C4-2B (cell line): ENCODE results near the gene VAT1.

Source experiments
- H3K27ac ChIP-seq: fragments of 450-650 bp; 2 replicates; pipeline ENCODE4 v1.5.1; 2017
- ZFX ChIP-seq: fragments of 450-650 bp; IDR thresholded peaks from 2 replicates; pipeline ENCODE4 v1.6.1; 2017
- TF ChIP-seq, protein P1 (sequence below): fragments of 450-650 bp; conservative IDR thresholded peaks from 2 replicates; pipeline ENCODE4 v1.5.1; 2017; ENCODE audit warnings: mild to moderate bottlenecking

Gene VAT1

DNA sequence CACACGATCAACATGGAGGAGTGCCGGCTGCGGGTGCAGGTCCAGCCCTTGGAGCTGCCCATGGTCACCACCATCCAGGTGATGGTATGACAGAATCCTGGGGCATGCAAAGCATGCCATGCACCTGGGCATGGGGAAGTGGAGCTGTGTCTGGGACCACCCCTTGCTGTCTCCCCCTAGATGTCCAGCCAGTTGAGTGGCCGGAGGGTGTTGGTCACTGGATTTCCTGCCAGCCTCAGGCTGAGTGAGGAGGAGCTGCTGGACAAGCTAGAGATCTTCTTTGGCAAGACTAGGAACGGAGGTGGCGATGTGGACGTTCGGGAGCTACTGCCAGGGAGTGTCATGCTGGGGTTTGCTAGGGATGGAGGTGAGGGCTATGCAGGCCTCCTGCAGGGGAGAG, 8.9 kb downstream of the VAT1 start:
- no peak overlapping the region for H3K27ac ChIP-seq
- TF ChIP-seq, protein P1, sequence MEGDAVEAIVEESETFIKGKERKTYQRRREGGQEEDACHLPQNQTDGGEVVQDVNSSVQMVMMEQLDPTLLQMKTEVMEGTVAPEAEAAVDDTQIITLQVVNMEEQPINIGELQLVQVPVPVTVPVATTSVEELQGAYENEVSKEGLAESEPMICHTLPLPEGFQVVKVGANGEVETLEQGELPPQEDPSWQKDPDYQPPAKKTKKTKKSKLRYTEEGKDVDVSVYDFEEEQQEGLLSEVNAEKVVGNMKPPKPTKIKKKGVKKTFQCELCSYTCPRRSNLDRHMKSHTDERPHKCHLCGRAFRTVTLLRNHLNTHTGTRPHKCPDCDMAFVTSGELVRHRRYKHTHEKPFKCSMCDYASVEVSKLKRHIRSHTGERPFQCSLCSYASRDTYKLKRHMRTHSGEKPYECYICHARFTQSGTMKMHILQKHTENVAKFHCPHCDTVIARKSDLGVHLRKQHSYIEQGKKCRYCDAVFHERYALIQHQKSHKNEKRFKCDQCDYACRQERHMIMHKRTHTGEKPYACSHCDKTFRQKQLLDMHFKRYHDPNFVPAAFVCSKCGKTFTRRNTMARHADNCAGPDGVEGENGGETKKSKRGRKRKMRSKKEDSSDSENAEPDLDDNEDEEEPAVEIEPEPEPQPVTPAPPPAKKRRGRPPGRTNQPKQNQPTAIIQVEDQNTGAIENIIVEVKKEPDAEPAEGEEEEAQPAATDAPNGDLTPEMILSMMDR, result no peak
- TF ChIP-seq ZFX, result no peak

DNA sequence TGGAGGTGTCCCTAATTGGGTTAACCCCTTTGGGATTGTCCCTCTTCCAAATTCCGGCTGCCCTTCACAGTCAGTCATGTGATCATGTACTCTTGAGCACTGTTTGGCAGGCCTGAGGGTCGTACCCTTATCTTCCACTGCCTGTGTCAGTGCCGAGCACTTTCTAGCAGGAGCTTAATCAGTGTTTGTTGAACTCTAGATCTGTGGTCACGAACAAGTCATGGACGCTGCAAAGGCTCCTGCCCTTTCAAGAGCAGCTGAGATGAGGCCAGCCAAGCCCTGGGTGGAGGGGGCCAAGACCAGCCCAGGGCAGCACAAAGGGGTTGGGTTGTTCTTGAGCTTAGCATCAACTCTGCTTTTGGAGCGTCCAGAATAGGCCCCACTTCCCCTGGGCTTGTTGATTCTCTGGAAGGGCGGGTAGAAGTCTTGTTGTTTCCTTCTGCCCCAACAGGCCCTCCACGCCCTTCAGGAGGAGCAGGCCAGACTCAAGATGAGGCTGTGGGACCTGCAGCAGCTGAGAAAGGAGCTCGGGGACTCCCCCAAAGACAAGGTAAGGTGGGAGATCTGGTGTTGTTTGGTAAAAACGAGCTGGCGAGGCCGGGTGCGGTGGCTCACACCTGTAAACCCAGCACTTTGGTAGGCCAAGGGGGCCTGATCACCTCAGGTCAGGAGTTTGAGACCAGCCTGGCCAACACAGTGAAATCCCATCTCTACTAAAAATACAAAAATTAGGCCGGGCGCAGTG, 10.3 kb downstream of the VAT1 start:
- H3K27ac ChIP-seq, result no peak overlapping the region
- TF ChIP-seq, protein P1, result no peak
- no peak for TF ChIP-seq ZFX

DNA sequence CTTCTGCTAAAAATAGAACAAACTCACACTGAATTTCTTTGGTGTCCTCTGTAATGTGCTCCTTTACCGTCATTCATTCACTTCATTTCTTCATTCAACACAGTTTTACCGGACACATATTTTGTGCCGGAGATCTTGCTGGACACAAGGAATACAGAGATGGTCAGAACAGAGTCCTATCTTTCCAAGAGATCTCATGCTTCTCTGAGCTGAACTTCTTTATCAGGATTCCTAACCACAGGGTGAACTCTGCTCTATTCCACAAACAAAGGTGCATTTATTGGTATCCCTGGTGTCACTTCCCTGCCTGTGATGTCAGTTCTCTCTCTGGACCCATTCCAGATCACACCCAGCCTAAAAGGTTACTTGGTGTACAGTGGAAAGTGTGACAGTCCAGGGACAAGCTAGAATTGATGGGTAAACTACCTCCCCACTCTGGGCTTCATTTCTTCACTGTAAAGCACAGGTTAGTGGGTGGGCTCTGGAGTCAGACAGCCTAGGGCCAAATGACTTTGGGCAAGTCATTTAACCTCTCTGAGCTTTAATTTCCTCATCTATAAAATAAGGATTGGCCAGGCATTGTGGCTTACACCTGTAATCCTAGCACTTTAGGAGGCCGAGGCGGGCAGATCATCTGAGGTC, 11.4 kb downstream of the VAT1 start:
- H3K27ac ChIP-seq, result no peak overlapping the region
- no peak for TF ChIP-seq ZFX
- TF ChIP-seq, protein P1, result no peak

DNA sequence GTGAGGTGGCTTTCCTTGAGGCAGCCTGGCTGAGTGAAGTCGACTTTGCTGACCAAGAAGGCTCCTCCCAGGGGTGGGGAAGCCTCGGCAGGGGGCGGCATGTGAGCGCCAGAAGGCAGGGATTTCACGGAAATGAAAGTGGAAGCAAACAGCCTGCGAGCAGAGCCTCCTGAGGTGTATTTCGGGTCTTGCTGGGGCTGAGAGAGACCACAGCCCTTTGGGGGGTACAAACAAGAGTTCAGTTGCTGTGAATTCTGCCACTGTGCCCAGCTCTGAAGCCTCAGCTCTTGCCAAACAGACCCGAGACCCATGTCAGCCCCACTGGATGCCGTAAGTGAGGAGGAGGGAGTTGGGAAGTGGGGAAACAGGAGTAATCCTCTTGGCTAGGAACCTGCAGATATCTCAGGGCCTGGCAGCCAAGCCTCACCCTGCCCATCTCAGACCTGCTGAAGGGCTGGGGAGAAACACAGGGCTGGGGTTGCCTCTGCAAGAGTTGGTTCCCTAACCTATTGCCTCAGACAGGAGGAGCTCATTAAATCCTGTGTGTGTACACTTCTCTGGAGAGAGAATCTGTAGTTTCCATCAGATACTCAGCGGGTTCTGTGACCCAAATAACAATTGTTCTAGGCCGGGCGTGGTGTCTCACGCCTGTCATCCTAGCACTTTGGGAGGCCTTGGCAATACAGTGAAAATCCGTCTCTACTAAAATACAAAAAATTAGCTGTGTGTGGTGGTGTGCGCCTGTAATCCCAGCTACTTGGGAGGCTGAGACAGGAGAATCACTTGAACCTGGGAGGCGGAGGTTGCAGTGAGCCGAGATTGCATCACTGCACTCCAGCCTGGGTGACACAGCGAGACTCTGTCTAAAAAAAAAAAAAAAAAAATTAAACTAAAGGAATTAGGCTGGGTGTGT, 15.3 kb downstream of the VAT1 start, which contains the start of gene IFI35:
Gene IFI35 (plus strand): TSS at position 146 of the 913 bp plus-strand sequence. CDS start 164 bp downstream, at position 310.
- peak within 1 kb of the TSS; percentile 62 for H3K27ac ChIP-seq
- TF ChIP-seq ZFX, result no peak
- TF ChIP-seq, protein P1, result no peak

DNA sequence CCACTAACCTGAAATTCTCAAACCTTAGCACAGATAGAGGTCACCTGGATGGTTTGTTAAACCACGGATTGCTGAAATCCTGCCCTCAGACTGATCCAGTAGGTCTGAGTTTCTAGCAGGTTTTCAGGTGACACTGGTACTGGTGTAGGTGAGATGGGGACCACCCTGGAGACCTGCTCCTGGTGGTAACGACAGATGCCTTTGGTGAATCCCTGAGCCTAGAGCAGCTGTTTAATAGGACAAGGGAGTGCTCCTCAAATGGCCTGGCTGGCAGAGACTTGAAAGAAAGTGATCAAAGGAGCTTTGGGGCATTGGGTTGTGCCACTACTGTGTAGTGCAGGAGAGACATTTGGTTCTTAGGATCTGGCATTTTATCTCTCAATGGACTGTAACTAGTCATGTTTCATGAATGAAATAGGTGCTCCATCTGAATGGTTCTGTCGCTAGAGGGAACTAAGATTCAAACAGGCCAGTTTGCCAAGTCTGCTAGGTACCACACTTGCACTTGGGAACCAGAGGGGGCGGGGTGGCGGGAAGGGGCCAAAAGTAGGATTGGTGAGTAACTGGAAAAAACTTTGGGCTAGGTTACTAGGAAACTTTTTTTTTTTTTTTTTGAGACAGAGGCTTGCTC, 18.5 kb downstream of the VAT1 start:
- TF ChIP-seq, protein P1, result no peak; the same call in 1 of the 2 replicates
- TF ChIP-seq ZFX, result no peak
- H3K27ac ChIP-seq, result no peak overlapping the region

DNA sequence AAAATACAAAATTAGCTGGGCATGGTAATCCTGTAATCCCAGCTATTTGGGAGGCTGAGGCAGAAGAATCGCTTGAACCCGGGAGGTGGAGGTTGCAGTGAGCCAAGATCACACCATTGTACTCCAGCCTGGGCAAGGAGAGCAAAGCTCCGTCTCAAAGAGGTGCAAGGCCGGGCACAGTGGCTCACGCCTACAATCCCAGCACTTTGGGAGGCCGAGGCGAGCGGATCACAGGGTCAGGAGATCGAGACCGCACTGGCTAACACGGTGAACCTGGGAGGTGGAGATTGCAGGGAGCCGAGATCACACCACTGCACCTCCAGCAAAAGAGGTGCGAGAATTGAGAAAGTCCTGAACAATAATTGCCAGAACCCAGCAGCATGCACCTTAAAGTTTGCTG, 21.3 kb downstream of the VAT1 start:
- peak overlapping the region; percentile 5 for H3K27ac ChIP-seq

DNA sequence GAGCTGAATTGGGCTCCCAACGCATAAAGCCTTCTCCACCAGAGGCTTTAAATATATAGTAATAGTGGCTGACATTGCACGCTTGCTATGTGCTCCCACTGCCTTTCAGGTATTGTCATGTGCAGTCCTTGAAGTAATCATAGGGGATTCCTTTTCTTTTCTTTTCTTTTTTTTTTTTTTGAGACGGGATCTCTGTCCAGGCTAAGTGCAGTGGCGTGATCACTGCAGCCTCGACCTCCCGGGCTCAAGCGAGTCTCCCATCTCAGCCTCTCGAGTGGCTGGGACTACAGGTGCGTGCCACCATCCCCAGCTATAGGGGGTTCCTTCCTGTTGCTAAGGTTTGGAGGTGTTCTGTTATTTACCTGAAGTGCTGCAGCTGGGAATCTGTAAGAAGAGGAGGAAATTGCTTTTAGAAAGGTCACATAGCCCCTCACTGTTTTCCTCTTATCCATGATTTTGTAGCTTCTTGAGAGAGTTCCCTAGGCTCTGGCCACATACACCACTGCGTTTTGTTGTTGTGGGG, 23.1 kb downstream of the VAT1 start:
- peak overlapping the region; percentile 96 for H3K27ac ChIP-seq
- no peak for TF ChIP-seq ZFX
- TF ChIP-seq, protein P1, result no peak
